HG02840 (cell line): ENCODE data around the gene LCN15.

Source experiments
- ATAC-seq: cut with Tn5 transposase; IDR thresholded peaks from one replicate; pipeline ENCODE4 v1.9.1; 2021; ENCODE audit warnings: mild to moderate bottlenecking, moderate library complexity, moderate number of reproducible peaks; ENCODE audit not compliant: unreplicated experiment, low FRiP score

Gene LCN15

DNA sequence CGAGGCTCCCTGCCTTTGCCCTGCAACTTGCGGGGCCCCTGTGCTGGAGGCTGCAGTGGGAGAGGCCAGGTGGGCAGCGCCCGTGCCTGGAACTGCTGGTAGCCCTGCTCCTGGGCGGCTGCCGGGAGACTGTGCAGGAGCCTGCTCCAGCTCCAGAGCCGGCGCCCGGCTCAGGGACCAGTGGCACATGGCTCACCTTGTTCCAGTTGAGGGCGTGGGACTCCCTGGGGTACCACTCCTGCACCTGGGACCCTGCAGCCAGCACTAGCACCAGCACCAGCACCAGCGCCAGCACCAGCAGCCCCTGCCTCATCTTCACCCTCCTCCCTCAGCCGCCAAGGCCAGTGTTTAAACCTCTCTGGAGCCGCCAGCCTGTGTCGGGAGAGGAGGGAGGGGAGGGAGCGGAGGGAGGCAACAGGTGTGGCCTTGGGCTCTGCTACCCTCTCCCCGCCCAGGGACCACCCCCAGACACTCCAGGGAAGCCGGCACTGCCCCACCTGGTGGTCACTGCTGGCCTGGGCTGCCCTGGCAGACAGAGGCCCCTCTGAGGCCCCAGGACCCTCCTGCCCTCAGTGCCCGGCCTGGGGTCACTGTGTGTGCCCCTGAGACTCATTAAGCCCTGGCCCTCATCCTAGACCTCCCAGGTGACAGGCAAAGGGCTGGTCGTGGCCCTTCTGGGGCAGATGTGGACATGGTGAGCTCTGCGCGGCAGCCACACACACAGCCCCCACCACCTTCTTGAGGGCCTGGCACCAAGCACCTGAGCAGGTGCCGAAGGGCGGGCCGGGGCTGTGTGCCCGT lies 21.5 kb downstream of the LCN15 start, which contains the start of gene LCN10:
Gene LCN10 (minus strand): TSS at position 350 of the 801 bp plus-strand sequence. CDS start 37 bp downstream, at position 313.
- no peak for ATAC-seq

DNA sequence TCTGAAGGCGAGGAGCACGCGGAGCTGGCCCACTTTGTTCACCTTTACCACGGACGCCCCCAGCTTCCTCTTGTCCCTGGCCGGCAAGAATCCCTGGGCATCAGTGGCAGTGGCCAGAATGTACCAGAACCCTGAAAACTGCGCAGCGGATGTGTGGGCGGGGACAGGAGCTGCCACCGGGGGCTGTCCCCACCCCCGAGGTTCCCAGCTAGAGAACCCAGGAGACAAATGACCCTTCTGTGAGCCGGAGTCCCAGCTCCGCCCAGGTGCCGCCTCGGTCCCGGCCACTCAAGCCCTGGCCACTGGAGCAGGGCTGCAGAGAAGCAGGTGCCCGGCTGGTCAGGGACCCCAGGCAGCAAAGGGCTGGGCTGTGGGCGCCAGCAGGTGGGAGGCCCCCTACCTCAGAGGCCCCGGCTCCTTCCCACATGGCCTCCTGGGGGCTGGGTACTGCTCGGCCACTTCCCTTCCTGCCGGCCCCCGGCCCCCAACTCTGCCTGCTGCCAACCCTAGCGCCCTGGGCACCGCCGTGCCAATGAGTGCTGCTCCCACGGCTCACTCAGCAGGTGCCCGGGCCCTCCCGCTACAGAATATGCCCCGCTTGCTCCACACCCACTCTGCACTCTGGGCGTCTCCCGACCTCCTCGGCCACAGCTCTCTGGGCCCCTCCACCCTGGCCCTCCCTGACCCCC lies 22.3 kb downstream of the LCN15 start:
- no peak for ATAC-seq

DNA sequence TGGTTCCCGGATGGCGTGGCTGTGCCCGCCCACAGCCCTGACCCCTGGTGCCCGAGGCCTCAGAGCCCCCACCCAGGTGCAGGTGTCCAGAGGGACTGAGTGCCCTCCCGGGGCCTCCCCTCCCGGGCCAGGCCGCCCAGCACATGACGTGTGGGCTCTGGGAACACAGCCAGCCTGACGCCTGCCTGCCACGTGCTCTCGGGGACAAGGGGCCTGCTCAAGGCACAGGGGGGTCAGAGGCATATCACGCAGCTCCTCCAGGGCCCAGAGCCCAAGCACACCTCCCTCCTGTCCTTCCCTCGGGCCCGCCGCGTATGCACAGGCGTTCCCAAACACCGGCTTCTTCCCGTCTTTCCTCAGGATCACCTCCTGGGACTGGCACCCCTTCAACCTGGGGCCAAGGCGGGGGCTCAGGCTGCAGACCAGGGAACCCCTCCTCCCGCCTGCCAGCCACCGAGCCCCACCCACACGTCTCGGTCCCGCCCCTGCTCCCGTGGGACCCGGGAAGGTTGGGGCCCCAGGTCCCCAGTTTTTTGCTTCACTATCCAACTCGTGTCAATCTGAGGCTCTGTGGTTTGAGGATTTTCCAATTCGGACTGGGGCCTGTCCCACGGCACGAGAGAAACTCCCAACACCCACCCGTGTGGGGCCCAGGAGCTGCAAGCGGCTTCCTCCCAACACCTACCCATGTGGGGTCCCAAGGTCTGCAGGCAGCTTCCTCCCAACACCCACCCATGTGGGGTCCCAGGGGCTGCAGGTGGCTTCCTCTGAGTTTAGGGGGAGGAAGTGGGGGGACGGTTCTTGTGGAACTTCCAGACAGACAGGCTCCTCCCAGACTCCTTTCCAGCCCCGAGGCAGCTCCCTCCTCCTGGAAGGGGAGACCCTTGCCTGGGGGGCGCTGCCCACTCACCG lies 23.1 kb downstream of the LCN15 start:
- ATAC-seq: no peak

DNA sequence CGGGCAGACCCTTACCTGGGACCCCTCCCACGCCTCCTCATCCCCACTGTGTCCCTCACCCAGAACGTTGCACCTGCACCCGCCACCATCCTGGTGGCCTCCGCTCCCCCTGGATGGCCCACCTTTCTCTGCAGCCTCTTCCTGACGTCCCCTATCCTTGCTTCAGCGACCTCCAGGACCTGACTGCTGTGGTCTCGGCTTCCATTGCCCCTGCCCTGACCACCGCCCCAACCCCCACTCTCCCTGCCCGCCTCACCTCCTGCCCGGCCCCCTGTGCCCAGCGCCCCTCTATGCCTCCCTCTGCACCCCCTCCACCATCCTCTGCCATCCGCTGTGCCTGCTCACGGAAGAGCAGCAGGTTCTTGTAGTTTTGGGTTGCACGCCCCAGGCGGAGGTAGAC lies 23.8 kb downstream of the LCN15 start:
- no peak for ATAC-seq

DNA sequence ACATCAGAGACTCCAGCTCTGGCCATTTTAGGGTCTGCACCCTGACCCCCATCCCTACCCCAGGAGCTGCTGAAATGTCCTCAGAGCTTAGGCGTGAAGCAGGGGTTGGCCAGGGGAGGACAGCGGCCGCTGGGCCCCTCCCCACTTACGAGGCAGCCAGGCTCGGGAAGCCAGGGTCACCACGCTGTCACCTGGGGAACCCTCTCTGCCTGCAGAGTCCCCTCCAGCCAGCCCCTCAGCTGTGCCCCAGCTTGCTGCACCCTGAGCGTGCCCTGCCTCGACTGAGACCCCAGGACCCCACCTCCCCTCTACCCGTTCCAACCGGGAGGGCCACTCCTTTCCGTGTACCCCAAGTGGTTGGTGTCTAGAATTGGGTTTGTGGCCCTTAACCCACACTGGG lies 24.2 kb downstream of the LCN15 start:
- no peak for ATAC-seq

GRCh38 chr9:136739509-136739908 lies 24.8 kb downstream of the LCN15 start:
- ATAC-seq: no peak

GRCh38 chr9:136738960-136739359 lies 25.4 kb downstream of the LCN15 start:
- ATAC-seq: no peak

- ATAC-seq: no peak
These were observed 28.4 kb downstream of the LCN15 start for GRCh38 chr9:136735812-136736480.

- ATAC-seq: no peak
These were observed 29.4 kb downstream of the LCN15 start for GRCh38 chr9:136734837-136735496.

GRCh38 chr9:136733611-136734010 lies 30.7 kb downstream of the LCN15 start:
- no peak for ATAC-seq

DNA sequence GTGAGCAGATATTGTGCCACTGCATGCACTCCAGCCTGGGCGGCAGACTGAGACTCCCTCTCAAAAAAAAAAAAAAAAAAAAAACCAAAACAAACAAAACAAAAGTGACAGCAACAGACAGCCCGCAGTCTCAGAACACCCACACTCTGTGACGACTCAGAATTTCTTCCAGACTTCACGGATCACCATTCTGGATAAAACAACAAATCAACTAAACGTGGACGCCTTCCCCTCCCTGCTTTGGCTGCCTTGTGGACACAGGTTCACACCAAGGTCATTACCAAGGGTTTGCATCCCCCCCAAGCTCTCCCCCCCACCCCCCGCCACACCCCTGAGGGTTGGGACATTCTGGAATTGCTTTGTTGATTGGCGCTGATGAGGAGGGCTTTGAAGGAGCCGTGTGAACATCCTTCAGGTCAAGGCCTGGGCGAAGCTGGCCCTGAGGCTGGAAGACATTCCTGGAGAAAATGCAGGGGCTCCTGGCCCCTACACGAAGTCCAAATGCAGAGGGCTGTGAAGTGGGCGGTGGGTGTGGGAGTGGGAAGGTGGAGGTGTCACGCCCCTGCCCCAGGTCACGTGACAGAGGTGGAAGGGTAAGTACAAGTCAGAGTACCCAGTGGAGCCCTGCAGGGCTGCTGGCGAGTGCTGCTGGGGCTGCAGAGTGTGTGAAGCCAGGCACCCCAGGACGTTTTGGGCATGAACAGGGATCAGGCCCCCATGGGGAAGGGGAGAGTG lies 31.7 kb downstream of the LCN15 start:
- ATAC-seq: no peak

- ATAC-seq: no peak
These were observed 34.4 kb downstream of the LCN15 start for GRCh38 chr9:136729926-136730325.

DNA sequence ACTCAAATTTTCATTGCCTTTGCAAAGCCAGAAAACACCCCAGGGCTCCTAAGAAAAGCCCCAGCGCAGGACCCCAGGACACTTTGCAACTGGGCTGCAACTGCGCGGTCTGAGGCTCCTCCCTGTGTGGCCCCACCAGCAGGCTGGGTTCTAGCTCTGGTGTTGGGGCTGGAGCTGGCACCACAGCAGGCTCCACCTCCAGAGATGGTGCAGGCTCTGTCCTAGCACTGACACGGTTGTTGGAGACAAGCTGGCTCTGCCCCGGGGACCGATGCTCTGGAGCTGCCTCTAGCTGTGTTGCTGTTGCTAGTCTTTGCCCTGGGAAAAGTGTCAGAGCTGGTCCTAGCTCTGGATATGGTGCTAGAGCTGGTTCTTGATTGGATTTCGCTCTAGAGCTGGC lies 35.2 kb downstream of the LCN15 start:
- no peak for ATAC-seq

DNA sequence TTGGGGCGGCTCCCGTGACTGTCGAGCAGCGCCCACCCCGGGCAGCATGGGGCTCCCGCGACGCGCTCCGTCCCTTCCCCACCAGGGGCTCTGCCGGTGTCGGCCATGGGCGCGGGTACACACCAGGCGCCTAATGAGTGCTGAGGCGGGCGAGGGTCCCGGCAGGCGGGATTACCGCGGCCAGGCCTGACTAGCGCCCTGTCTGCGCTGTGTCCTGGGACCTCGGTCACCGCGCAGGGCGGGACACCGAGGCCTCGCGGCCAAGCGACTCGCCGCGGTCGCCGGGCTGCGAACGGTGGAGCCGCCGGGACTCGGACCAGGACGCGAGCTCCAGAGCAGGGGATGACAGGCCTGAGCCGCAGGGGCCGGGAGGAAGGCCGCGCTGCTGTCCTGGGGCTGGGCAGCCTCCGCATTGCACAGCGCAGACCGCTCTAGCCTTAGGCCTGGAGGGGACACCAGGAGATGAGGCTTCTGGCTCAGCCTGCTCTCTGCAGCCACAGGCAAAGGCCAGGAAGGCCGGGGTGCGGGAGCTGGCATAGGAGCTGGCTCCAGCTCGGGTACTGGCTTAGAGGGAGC lies 35.7 kb downstream of the LCN15 start:
- ATAC-seq: peak; percentile 13

DNA sequence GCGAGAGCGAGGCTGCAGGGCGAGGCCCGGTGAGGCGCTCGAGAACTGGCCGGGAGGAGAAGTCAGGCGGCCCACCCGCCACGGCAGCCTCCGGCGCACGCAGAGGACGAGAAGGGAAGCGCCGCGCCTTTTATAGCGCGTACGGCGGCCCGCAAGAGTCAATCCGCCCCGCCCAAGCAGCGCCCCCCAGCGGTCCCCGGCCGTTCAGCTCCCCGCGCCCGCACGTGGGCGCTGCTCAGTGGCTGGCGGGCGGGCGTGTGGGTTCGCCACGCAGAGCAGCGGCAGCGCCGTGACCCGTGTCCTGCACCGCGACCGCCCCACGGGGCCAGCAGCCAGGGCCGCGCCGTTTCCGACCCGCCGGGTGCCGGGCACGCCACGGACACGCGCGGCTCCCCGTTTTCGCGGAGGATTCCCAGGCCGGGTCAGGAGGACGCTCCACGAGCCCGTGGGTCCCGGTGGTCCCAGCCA lies 36.2 kb downstream of the LCN15 start:
- peak; percentile 70 for ATAC-seq

DNA sequence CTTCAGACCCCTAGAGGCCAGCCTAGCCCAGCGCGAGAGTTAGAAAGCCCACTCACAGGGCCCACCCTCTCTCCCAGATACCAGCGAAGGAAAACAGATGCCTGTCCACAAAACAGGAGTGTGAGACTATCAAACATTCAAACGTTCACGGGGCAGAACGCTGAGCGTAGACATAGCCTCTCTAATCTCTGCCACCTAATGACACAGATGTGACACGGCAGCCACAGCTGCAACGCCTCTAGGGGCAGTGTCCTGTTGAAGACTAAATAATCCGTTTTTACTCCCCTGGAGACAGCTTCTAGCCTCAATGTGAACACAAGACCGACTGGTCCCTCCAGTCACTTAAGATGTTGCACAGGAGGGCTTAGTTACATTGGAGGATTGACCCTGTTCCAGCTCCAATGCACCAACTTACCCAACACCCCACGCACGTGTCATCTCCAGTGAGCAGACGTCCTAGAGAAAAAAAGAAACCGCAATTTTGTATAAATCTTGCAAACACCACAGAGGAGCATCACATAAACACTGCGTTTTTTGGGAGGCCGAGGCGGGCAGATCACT lies 37.6 kb downstream of the LCN15 start:
- ATAC-seq: no peak

- ATAC-seq: no peak
These were observed 38.2 kb downstream of the LCN15 start for GRCh38 chr9:136726118-136726517.

DNA sequence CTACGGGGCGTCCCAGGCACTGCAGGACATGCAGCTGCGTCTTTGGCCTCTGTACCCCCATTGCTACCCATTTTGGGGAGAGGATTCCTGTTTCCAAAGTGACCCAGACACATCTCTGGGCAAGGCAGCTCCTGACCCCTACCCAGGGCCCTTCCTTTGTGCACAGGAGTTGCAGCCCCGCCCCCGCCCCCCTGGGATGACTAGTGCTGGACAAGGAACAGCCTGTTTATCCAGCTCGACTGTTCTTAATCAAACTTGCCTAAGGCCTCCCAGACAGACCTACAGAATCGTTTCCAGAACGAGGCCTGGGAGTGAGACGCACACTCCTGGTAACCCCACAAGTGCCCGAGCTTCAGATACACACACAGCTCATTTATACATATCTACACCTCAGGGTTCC lies 38.7 kb downstream of the LCN15 start:
- ATAC-seq: no peak
